ENCODE measurements around the gene IKBKE. TPM values are rescaled to one million over a fixed set of nuclear protein-coding genes. Genes with fewer than 3 reads are reported as not detected.

Gene IKBKE
- total RNA-seq, 1 experiment from 2014 or later: 6.4 TPM

DNA sequence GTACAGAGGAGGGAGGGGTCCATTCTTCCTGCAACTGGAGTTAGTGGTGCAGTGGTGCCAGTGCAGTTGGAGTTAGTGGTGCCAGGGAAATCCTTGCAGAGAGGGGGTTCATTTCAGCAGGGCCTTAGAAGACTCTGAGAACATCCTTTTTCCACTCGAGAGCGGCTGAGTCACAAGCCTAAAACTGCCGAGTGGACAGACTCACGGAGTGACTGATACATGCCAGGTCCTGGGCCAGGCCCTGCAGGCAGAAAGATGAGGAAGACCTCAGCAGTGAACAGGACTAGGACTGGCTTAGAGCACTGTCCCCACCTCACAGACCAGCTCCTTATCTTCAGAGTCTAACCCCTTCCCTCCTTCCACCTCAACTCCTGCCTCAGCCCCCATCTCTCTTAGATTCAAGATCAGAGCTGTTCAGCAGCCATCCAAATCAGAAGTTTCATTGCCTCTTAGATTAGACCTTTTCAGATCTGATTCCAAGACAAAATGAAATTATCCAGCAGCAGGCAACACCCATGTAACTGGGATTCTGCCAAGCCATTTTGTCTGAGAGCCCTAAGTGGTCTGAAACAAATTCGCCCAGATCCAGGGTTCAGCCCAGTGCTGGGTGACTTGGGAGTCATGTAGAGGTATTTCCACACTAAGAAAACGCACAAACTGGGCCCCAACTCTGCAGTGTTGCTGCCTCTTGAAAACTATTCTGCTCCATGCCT is 12.7 kb upstream of the IKBKE start:
- no peaks in the 10 kb centered on the region for H3K27me3 ChIP-seq (ENCODE audit: control insufficient read depth, insufficient read depth, low read length)
- ATAC-seq (no peak), DNase-seq (ENCODE audit: low read depth, low spot score) (no peak)
- no peaks in the 10 kb centered on the region for H3K9me3 ChIP-seq (ENCODE audit: control insufficient read depth, insufficient read depth, low read depth, low read length)
- no peak overlapping the region for H3K4me3 ChIP-seq (ENCODE audit: low read depth in 2 of 2, low read length in 2 of 2)
- TF ChIP-seq, protein P1, sequence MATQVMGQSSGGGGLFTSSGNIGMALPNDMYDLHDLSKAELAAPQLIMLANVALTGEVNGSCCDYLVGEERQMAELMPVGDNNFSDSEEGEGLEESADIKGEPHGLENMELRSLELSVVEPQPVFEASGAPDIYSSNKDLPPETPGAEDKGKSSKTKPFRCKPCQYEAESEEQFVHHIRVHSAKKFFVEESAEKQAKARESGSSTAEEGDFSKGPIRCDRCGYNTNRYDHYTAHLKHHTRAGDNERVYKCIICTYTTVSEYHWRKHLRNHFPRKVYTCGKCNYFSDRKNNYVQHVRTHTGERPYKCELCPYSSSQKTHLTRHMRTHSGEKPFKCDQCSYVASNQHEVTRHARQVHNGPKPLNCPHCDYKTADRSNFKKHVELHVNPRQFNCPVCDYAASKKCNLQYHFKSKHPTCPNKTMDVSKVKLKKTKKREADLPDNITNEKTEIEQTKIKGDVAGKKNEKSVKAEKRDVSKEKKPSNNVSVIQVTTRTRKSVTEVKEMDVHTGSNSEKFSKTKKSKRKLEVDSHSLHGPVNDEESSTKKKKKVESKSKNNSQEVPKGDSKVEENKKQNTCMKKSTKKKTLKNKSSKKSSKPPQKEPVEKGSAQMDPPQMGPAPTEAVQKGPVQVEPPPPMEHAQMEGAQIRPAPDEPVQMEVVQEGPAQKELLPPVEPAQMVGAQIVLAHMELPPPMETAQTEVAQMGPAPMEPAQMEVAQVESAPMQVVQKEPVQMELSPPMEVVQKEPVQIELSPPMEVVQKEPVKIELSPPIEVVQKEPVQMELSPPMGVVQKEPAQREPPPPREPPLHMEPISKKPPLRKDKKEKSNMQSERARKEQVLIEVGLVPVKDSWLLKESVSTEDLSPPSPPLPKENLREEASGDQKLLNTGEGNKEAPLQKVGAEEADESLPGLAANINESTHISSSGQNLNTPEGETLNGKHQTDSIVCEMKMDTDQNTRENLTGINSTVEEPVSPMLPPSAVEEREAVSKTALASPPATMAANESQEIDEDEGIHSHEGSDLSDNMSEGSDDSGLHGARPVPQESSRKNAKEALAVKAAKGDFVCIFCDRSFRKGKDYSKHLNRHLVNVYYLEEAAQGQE (IDR thresholded peaks at IDR 0.05; ENCODE audit: insufficient read depth in 1 of 2, low read depth in 2 of 2, low read length in 1 of 2): no peak
- TF ChIP-seq TCF7L2 (IDR thresholded peaks at IDR 0.05; ENCODE audit: low read depth, low read length): no peak
- TF ChIP-seq POLR2AphosphoS5 (IDR thresholded peaks at IDR 0.05; ENCODE audit: low read depth, low read length): no peak
- TF ChIP-seq, protein P2, sequence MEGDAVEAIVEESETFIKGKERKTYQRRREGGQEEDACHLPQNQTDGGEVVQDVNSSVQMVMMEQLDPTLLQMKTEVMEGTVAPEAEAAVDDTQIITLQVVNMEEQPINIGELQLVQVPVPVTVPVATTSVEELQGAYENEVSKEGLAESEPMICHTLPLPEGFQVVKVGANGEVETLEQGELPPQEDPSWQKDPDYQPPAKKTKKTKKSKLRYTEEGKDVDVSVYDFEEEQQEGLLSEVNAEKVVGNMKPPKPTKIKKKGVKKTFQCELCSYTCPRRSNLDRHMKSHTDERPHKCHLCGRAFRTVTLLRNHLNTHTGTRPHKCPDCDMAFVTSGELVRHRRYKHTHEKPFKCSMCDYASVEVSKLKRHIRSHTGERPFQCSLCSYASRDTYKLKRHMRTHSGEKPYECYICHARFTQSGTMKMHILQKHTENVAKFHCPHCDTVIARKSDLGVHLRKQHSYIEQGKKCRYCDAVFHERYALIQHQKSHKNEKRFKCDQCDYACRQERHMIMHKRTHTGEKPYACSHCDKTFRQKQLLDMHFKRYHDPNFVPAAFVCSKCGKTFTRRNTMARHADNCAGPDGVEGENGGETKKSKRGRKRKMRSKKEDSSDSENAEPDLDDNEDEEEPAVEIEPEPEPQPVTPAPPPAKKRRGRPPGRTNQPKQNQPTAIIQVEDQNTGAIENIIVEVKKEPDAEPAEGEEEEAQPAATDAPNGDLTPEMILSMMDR (IDR thresholded peaks at IDR 0.05): no peak
- no peak for TF ChIP-seq SIN3A (IDR thresholded peaks at IDR 0.05; ENCODE audit: borderline replicate concordance, insufficient read depth, low read depth, low read length)
- in situ Hi-C loops (cut with HindIII; ENCODE audit: low pct_unique_long_range_greater_than_20kb, low sequenced_read_pairs): no loop called here
- no peaks in the 10 kb centered on the region for H3K4me1 ChIP-seq (ENCODE audit: control insufficient read depth, insufficient read depth, low read length)
- POLR2A ChIA-PET: no interaction called here
- no peaks in the 10 kb centered on the region; the same call in none of the 2 replicates for H3K36me3 ChIP-seq (ENCODE audit: control insufficient read depth, insufficient read depth, low read length)
- BruUV-seq (replicated peaks): no TSS peak
- CTCF ChIA-PET: no interaction called here
- no peak overlapping the region for H3K27ac ChIP-seq (ENCODE audit: low read length)
- intact Hi-C loops (cut with micrococcal nuclease; ENCODE audit: unreplicated experiment): no loop called here

DNA sequence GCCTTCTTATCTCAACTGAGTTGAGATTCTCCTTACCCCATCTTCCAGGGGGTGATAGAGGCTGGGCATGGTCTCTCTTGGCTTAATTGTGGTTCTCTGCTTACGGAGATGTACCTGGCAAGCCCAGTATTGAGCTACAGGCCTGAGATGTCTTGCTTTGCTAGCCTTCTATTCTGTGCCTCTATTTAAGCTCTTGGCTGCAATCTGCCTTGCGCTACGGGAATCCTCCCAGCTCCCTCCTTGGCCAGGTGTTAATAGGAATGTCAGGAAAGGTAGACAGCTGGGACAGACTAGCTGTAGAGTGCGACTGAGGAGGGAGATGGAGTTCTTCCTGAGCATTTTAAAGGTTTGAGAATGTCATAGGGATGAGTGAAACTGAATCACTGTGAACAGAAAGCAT is 10.6 kb upstream of the IKBKE start:
- POLR2A ChIA-PET: no interaction called here
- ATAC-seq: no peak
- intact Hi-C loops (cut with micrococcal nuclease; ENCODE audit: unreplicated experiment) (no loop called here), in situ Hi-C loops (cut with HindIII; ENCODE audit: low pct_unique_long_range_greater_than_20kb, low sequenced_read_pairs) (no loop called here)
- no peaks in the 10 kb centered on the region for H3K9me3 ChIP-seq (ENCODE audit: control insufficient read depth, insufficient read depth, low read depth, low read length)
- CTCF ChIA-PET: no interaction called here
- DNase-seq (ENCODE audit: low read depth, low spot score): no peak
- no peaks in the 10 kb centered on the region for H3K4me1 ChIP-seq (ENCODE audit: control insufficient read depth, insufficient read depth, low read length)
- no peak overlapping the region for H3K4me3 ChIP-seq (ENCODE audit: low read depth in 2 of 2, low read length in 2 of 2)
- no peak overlapping the region for H3K27ac ChIP-seq (ENCODE audit: low read length)
- H3K36me3 ChIP-seq (ENCODE audit: control insufficient read depth, insufficient read depth, low read length): no peaks in the 10 kb centered on the region; the same call in none of the 2 replicates
- TF ChIP-seq, protein P2 (IDR thresholded peaks at IDR 0.05): no peak
- no peak for TF ChIP-seq POLR2AphosphoS5 (IDR thresholded peaks at IDR 0.05; ENCODE audit: low read depth, low read length)
- TF ChIP-seq TCF7L2 (IDR thresholded peaks at IDR 0.05; ENCODE audit: low read depth, low read length): no peak
- TF ChIP-seq SIN3A (IDR thresholded peaks at IDR 0.05; ENCODE audit: borderline replicate concordance, insufficient read depth, low read depth, low read length): no peak
- TF ChIP-seq, protein P1 (IDR thresholded peaks at IDR 0.05; ENCODE audit: insufficient read depth in 1 of 2, low read depth in 2 of 2, low read length in 1 of 2): no peak
- no TSS peak for BruUV-seq (replicated peaks)
- H3K27me3 ChIP-seq (ENCODE audit: control insufficient read depth, insufficient read depth, low read length): no peaks in the 10 kb centered on the region
